HPDE6-E6E7 (cell line): Measurements from ENCODE around the gene WFDC12.

ENCODE experiments used
- DNase-seq: peaks from one replicate; pipeline ENCODE4 v3.0.0; 2011; ENCODE audit warnings: missing footprints; ENCODE audit errors: extremely low spot score

The WFDC12 gene

GRCh38 chr20:45091366-45091765 is 32.9 kb downstream of the WFDC12 start:
- DNase-seq: no peak

- DNase-seq: no peak
These were observed 33.8 kb downstream of the WFDC12 start for GRCh38 chr20:45090481-45090880.

GRCh38 chr20:45088247-45088646 is 36.0 kb downstream of the WFDC12 start:
- DNase-seq: peak; percentile 95

- no peak for DNase-seq
These were observed 36.5 kb downstream of the WFDC12 start for GRCh38 chr20:45087814-45088213.

- DNase-seq: no peak
These were observed 37.0 kb downstream of the WFDC12 start for GRCh38 chr20:45087097-45087790.

GRCh38 chr20:45085867-45086266 is 38.4 kb downstream of the WFDC12 start:
- no peak for DNase-seq

- no peak for DNase-seq
These were observed 39.0 kb downstream of the WFDC12 start for GRCh38 chr20:45085289-45085688.

- DNase-seq: no peak
These were observed 41.1 kb downstream of the WFDC12 start for GRCh38 chr20:45083127-45083526.

- DNase-seq: no peak
These were observed 41.8 kb downstream of the WFDC12 start for GRCh38 chr20:45082468-45082867.

GRCh38 chr20:45080867-45081624 is 43.2 kb downstream of the WFDC12 start:
- no peak for DNase-seq

GRCh38 chr20:45077559-45077958 is 46.7 kb downstream of the WFDC12 start:
- no peak for DNase-seq
